Glutamatergic neuron (in vitro differentiated cells): Measurements from ENCODE around the gene PMPCA. TPM values are rescaled to one million over a fixed set of nuclear protein-coding genes. Genes with fewer than 3 reads are reported as not detected.

Experiments
- DNase-seq: peaks from one replicate; pipeline ENCODE4 v3.0.0; 2022
- H3K27ac Mint-ChIP-seq: one replicate; pipeline ENCODE4 v1.8.0; 2020; ENCODE audit warnings: mild to moderate bottlenecking, mixed read lengths, inconsistent platforms; ENCODE audit not compliant: unreplicated experiment
- H3K27me3 Mint-ChIP-seq: one replicate; pipeline ENCODE4 v1.8.0; 2020; ENCODE audit warnings: mild to moderate bottlenecking, moderate library complexity, mixed read lengths, inconsistent platforms; ENCODE audit not compliant: unreplicated experiment
- H3K36me3 Mint-ChIP-seq: one replicate; pipeline ENCODE4 v1.8.0; 2020; ENCODE audit warnings: mild to moderate bottlenecking, mixed read lengths, inconsistent platforms; ENCODE audit not compliant: unreplicated experiment
- H3K4me1 Mint-ChIP-seq: one replicate; pipeline ENCODE4 v1.8.0; 2020; ENCODE audit warnings: mild to moderate bottlenecking, low read depth, mixed read lengths, inconsistent platforms; ENCODE audit not compliant: unreplicated experiment
- H3K4me3 Mint-ChIP-seq: one replicate; pipeline ENCODE4 v1.8.0; 2020; ENCODE audit warnings: mild to moderate bottlenecking, mixed read lengths, inconsistent platforms; ENCODE audit not compliant: unreplicated experiment
- H3K9me3 Mint-ChIP-seq: one replicate; pipeline ENCODE4 v1.8.0; 2020; ENCODE audit warnings: mild to moderate bottlenecking, moderate library complexity, mixed read lengths, inconsistent platforms; ENCODE audit not compliant: unreplicated experiment
- total RNA-seq: library from RNA; stranded (reverse); fragmentation: NEBNext Ultra II Directional; extraction: Animal tissue kit (Norgen Biotek cat#: 25700); gene quantifications from one replicate; pipeline ENCODE4 v1.2.1, GENCODE V29; 2021; ENCODE audit not compliant: unreplicated experiment
- TF ChIP-seq, protein P1 (sequence below): fragments of 200-600 bp; sonication (generic); IDR thresholded peaks from one replicate; pipeline ENCODE4 v1.5.0; 2021; ENCODE audit not compliant: partially characterized antibody, unreplicated experiment

The PMPCA gene
- total RNA-seq, 1 donor from 2014 or later: 69.0 TPM

DNA sequence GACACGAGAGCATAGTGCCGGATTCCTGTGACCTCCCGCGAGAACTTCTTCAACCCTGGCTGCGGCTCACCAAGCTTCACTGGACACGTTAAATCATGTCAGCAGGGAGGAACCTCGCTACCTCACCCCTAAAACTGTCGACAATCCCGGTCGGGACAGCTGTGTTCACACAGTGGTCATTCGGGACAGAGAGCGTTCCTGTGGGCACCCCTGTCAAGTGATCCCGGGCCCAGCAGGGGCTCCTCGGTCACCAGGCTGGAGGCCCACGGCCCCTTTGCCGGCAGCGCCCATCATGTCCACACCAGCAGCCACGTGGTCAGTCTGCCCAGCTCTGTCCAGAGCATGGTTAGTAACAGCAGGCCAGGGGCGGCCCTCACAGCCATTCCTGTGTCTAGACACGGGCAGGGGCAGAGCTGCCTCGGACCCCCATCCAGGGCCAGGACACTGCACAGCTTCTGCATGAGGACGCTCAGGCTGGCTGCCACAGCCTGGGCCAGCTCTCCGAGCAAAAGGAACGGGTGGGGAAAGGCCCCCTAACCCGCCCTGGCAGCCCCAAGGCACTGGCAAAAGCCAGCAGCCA, 25.7 kb downstream of the PMPCA start:
- H3K36me3 Mint-ChIP-seq: no peaks in the 10 kb centered on the region
- TF ChIP-seq, protein P1, sequence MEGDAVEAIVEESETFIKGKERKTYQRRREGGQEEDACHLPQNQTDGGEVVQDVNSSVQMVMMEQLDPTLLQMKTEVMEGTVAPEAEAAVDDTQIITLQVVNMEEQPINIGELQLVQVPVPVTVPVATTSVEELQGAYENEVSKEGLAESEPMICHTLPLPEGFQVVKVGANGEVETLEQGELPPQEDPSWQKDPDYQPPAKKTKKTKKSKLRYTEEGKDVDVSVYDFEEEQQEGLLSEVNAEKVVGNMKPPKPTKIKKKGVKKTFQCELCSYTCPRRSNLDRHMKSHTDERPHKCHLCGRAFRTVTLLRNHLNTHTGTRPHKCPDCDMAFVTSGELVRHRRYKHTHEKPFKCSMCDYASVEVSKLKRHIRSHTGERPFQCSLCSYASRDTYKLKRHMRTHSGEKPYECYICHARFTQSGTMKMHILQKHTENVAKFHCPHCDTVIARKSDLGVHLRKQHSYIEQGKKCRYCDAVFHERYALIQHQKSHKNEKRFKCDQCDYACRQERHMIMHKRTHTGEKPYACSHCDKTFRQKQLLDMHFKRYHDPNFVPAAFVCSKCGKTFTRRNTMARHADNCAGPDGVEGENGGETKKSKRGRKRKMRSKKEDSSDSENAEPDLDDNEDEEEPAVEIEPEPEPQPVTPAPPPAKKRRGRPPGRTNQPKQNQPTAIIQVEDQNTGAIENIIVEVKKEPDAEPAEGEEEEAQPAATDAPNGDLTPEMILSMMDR: no peak
- peaks cover 14% of the 10 kb centered on the region for H3K27me3 Mint-ChIP-seq
- peak overlapping the region; percentile 89 for H3K4me3 Mint-ChIP-seq
- H3K27ac Mint-ChIP-seq: no peak overlapping the region
- H3K4me1 Mint-ChIP-seq: peaks cover 14% of the 10 kb centered on the region
- peaks cover 6% of the 10 kb centered on the region for H3K9me3 Mint-ChIP-seq
- no peak for DNase-seq

DNA sequence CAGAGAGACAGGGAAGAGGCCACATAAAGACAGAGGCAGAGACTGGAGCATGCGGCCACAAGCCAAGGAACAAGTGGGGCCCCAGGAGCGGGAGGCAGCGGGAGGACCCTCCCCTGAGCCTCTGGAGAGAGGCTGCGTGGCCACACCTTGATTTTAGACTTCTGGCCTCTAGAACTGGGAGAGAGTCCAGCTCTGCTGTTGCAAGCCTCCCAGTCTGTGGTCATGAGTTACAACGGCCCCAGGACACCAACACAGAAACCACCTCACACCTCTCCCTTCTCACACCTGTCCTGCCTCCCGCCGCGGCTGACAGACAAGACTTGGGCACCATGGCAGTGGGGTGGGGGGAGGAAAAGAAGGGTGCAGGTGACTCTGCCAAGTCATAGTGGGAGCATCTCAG, 27.0 kb downstream of the PMPCA start:
- TF ChIP-seq, protein P1: no peak
- peaks cover 14% of the 10 kb centered on the region for H3K4me1 Mint-ChIP-seq
- peak overlapping the region; percentile 89 for H3K4me3 Mint-ChIP-seq
- no peak overlapping the region for H3K27ac Mint-ChIP-seq
- H3K27me3 Mint-ChIP-seq: peaks cover 14% of the 10 kb centered on the region
- H3K36me3 Mint-ChIP-seq: no peaks in the 10 kb centered on the region
- DNase-seq: no peak
- H3K9me3 Mint-ChIP-seq: peaks cover 9% of the 10 kb centered on the region

DNA sequence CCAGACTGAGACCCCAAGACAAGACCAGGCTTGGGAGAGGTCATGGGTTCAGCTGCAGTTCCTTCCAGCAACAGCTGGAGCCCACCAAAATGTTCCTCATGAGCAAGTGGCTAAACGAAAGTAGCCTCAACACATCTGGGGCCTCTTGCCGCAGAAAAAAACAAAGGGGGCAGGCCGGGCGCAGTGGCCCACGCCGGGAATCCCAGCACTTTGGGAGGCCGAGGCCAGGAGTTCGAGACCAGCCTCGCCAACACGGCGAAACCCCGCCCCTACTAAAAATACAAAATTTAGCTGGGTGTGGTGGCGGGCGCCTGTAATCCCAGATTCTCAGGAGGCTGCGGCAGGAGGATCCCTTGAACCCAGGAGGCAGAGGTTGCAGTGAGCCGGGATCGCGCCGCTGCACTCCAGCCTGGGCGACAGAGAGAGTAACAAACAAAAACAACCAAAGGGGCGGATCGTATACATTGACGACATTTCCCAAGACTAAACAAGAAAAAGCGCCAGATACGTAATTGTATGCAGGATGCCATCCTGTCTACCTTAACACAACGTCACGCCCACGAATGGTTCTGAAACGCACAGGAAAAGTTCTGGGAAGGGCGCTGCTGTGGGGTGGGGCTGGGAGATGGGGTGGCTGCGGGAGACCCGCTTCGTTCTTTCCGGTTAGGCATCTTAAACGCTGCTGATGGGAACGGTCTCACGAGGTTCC, 27.5 kb downstream of the PMPCA start:
- H3K27ac Mint-ChIP-seq: peak overlapping the region; percentile 33
- peaks cover 14% of the 10 kb centered on the region for H3K4me1 Mint-ChIP-seq
- H3K27me3 Mint-ChIP-seq: peaks cover 15% of the 10 kb centered on the region
- TF ChIP-seq, protein P1: no peak
- no peak for DNase-seq
- H3K4me3 Mint-ChIP-seq: peak overlapping the region; percentile 89
- H3K9me3 Mint-ChIP-seq: peaks cover 10% of the 10 kb centered on the region
- H3K36me3 Mint-ChIP-seq: no peaks in the 10 kb centered on the region

DNA sequence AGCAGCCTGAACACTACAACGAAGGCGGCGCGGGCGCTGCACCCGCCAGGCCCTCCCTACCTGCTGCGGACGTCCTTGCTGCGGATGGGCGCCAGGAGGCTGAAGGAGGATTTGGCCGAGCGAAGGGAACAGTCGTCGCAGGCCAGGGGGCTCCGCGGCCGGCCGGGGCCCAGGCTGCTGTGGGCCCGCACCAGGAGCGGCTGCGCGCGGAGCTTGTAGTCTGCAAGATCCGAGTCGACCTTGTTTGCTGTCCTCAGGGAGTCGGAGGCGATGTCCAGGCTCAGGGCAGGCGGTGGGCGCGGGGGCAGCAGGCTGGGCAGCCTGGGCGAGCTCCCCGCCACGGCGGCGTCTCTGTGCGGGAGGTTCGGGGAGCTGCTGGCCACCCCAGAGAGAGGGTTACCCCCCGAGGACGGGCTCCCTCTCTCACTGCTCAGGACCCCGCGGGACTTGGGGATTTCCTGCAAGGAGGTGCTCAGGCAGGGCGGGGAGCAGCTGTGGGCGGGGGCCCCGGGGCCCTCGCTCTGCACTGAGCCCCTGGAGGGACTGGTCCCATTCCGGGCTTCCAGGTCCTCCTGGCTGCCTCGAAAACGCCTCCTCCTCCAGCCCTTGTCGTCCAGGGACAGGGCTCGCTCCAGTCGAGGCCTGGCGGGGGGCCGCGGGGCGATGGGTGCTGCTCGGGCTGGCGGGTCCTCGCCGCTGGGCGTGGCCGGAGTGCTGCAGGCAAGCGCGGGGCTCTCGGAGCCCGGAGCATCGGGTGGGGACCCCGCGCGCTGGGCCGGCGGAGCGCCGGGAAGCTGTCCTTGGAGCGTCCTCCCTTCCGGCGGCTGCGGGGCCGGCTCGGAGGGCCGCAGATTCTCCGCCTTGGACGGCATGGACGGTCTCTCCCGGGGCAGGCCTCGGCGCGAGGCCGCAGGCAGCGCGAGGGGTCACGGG, 28.4 kb downstream of the PMPCA start:
- Mint-ChIP-seq H3K36me3 (no peaks in the 10 kb centered on the region), H3K9me3 (peaks cover 11% of the 10 kb centered on the region), H3K27me3 (peaks cover 16% of the 10 kb centered on the region), H3K27ac (peak overlapping the region; percentile 33), H3K4me1 (peaks cover 14% of the 10 kb centered on the region), H3K4me3 (peak overlapping the region; percentile 89)
- TF ChIP-seq, protein P1: no peak
- DNase-seq: peak; percentile 64
